HG02798 (cell line): ENCODE measurements around the gene SLC24A3.

ENCODE experiments used
- ATAC-seq: cut with Tn5 transposase; IDR thresholded peaks from one replicate; pipeline ENCODE4 v1.9.1; 2021; ENCODE audit warnings: mild to moderate bottlenecking; ENCODE audit not compliant: unreplicated experiment, poor library complexity

SLC24A3 gene

GRCh38 chr20:19236371-19237055 lies 24.1 kb downstream of the SLC24A3 start:
- no peak for ATAC-seq

GRCh38 chr20:19241440-19241839 lies 29.0 kb downstream of the SLC24A3 start:
- ATAC-seq, result no peak

DNA sequence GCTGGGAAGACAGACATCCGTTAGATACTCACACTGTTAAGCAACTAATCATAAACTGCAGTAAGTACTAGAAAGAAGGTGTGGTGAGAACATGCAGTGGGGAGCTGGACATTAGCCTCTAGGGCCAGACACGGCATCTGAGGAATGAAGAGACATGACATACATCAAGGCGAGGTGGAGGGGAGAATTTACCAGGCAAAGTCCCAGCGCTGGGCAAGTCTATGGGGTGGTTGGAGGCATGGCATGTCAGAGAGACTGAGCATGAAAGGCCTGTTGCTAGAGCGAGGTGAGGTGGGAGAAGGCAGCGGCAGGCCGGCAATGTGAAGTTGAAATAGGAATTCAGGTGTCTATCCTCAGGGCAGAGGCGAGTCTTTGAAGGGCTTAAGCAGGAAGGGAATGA lies 31.8 kb downstream of the SLC24A3 start:
- no peak for ATAC-seq

DNA sequence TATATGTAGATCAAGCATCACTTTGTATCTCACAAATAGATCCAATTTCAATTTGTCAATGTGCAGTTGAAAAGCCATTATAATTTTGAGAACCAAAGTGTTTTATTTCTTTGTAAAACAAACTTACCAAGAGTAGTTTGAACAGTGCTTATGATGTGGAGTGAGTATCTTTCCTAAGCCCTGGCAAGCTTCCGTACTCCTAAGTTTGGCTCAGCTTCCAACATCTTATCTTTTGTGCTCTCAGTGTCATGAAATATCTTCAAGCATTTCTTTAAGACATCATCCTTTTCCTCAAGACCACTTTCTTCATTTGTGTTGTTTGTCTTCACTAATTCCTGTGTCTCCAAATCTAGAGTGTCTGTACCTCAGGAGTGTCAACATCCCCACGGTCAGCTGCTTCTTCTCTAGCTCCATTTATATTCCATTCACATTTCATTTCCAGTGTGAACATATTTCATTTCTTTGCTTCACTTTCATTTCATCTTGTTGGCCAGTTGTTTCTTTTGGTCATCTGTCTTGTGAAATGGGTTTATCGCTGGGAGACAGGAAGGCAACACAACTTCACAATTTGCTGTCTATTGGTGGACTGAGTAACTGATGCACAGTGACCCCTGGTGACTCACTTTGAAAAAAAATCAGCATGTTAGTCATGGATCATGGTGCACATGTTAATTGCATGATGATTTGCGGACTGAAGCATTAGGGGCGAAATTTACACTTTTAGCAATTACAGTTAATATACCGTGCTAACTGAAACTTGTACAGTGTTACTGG lies 36.9 kb downstream of the SLC24A3 start:
- no peak for ATAC-seq

DNA sequence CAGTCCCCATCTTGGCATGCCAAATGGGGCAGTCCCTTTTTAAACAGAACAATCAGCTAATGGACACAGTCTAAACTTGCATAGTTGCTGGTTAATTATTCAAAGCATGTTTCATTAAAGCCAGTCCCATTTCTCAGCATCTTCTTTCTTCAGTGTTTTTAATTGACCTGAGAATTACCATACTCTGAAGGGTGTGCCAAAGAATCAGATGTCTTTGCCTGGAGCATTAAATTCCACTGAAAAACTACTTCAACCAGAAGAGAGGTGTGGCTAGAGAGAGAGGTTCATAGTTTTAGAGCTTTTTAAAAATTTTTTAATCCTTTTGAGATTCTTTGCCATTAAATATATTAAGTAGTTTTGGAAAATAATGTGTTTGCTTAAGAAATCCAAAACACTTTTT lies 37.9 kb downstream of the SLC24A3 start:
- ATAC-seq, result no peak

DNA sequence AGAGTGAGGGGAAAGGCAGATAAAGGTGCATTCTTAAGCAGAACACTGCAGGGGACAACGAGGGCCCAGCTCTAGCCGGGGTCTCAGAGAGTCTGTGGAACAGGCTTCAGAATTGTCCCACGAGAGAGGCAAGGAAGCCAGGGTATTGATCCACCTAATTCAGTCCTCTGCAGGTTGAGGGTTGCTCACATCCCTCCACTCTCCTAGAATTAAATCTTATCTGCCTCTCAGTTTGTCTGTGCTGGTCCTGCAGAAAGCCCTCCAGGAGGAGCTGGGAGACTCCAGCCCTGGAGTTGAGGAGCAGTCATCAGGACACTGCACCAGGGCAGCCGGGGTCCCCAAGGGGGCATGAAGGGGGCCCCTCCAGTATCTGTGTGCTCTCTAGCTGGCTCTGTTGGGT lies 39.1 kb downstream of the SLC24A3 start:
- ATAC-seq, result no peak

DNA sequence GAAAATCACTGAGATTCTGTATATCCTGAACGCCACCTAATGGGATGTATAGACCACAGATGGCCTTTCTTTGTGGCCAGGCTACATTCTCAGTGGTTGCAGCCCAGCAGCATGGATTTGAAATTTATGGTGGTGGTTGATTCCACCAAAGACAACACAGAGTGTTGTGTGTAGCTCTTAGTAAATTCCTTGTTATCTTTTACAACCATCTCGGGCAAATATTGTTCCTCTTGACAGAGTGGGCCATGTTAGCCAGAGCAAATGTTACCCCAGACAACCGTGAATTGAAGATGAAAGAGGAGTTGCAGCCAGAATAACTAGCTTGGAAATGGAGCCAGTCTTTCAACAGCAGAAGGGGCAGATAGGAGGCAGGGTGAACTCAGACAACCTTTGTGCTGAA lies 39.5 kb downstream of the SLC24A3 start:
- no peak for ATAC-seq

- ATAC-seq, result no peak
Measured at GRCh38 chr20:19252451-19253120, 40.1 kb downstream of the SLC24A3 start.

DNA sequence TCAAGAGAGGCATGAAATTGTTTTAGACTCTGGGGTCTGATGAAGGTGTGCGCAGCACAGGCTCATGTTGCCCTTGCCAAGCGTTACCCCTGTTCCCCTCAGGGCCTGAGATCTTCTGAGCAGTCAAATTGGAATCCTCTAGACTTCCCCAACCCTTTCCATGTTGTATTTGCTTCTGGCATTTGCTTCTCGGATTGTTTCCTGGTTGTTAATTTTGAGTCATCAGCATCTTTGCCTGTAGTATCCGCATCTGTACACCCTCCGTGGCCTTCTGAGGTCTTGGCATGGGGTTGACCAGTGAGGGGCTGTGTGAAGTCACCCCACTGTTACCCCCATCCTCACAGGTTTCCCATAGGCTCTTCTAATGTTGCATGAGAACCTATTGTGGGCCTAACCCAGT lies 40.9 kb downstream of the SLC24A3 start:
- no peak for ATAC-seq

- ATAC-seq, result no peak
Measured at GRCh38 chr20:19253916-19254820, 41.7 kb downstream of the SLC24A3 start.

- no peak for ATAC-seq
Measured at GRCh38 chr20:19254956-19255355, 42.5 kb downstream of the SLC24A3 start.

DNA sequence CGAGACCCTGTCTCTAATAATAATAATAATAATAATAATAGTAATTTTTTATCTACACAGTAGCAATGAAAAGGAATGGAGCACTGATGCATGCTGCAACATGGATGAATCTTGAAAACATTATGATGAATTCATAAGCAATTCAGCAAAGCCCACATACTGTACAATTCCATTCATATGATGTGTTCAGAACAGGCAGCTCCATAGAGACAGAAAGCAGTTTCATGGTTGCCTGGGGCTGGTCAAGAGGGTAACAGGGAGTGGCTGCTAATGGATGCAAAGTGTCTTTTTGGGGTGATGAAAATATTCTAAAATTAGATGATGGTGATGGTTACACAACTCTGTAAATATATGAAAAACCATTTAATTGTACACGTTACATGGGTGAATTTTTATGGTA lies 43.6 kb downstream of the SLC24A3 start:
- no peak for ATAC-seq

DNA sequence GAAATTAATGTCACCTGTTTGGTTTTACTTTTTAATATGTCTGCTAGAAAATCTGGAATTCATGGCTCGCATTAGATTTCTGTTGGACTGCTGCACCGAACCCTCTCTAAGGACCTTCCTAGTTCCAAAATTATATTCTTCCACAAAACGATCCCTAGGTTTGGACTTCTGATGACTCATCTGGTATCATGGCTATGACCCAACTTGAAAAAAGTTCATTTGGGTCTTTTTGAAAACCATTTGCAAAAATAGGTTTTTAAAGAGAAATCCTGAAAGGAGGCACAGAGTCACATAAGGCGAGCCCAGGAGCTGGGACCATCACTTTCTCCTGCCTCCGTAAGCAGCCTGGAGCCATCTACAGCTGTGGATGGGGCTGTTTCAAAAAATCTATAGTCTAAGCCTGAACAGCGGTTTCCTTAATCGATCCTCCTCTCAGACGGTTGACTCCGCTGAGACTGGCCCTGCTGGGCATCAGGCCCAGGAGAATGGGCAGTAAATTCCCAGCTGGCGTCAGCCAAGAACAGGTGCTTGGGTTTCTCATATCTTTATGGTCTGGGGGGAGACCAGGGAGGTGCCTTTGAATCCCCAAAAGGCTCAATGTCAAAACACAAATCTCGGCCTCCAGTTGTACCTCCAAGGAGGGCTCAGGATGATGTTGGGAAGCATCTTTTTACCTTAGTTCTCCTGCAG lies 44.6 kb downstream of the SLC24A3 start:
- ATAC-seq, result no peak

DNA sequence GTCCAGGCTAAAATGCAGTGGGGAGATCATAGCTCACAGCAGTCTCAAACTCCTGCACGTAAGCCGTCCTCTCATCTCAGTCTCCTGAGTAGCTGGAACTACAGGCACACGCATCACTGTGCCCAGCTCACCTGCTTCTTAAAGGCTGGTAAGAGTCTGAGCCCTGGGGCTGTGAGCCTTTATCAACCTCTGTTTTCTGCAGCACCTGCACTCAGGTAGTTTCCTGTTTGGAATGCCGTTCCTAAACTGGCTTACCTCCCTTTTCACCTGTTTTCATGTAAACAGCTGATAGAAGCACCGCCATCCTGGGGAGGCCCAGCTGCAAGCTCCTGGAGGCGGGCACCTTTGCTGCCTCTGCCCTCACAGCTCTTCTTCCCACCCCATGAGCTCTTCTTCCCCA lies 45.4 kb downstream of the SLC24A3 start:
- ATAC-seq, result no peak

DNA sequence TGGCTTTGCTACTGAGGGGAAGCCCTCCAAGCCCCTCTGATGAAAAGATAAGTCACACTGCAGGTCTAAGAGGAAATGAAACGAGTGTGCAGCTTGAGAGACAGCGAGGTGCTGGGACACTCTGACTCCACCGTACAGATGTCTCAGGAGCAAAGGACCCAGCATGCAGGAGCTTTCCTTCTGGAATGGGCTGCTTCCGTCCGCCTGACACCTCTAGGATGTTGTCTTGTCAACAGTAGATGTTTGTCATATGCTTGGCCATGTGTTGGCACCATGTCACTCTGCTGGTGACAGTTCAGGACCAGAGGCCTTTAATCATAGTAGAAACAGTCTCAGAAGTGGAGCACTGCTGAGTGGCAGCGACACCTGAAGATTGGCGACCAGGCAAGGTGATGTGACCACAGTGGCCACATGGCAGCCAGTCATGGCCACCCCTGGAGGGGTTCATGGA lies 46.7 kb downstream of the SLC24A3 start:
- no peak for ATAC-seq

GRCh38 chr20:19260412-19261090 lies 48.1 kb downstream of the SLC24A3 start:
- no peak for ATAC-seq

DNA sequence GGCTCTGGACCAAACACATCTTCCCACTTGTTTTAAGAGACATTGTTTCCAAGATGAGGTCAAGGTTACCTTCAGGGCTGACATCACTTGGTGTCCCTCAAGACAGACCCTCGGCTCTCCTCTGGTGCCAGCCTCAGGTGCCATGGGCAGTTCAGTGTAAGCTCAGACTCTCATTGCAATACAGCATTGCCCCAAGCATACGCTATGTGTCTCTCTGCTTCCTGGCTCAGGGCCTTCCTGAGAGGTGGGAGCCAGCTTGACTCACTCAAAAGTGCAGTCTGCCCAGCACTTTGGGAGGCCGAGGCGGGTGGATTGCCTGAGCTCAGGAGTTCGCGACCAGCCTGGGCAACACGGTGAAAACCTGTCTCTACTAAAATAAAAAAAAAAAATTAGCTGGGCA lies 51.7 kb downstream of the SLC24A3 start:
- no peak for ATAC-seq

DNA sequence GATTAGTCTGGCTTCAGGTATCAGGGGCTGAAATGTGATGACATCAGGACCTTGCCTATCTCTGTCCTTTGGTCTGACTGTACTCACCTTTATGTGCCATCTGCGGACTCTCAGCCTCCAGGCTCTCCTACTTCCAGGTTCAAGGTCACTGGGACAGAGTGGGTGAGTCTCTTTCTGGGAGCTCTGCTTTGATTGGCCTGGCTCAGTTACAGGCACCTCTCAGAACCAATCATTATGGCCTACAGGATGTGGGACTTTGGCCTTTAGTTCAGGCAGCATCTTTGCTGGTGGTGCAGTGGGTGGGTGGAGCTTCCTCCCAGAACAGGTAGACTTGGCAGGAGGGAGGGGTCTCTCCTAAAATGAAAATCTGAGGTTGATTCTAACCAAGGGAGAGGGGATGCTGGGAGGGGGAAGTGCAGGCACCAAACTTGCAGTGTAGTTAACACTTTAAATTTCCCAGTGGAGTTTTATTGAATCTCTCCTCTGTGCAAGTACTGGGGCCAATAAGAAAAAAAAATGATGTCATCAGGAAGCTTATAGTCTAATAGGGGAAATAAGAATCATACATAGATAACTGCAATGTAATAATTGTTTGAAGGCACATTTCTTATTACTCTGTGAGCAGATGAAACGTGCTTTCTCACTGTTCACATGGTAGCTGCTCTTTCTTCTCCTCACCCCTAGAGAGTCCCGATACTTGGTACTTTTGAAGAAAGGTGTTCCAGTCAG lies 53.4 kb downstream of the SLC24A3 start:
- ATAC-seq, result no peak

- ATAC-seq, result no peak
Measured at GRCh38 chr20:19268426-19268825, 56.0 kb downstream of the SLC24A3 start.
